ENCODE results near the gene TUBGCP6. TPM values are rescaled to one million over a fixed set of nuclear protein-coding genes. Genes with fewer than 3 reads are reported as not detected.

TUBGCP6 gene
- polyA plus RNA-seq, 3 donors, result 3.7 to 72.8 (median 4.3) TPM

DNA sequence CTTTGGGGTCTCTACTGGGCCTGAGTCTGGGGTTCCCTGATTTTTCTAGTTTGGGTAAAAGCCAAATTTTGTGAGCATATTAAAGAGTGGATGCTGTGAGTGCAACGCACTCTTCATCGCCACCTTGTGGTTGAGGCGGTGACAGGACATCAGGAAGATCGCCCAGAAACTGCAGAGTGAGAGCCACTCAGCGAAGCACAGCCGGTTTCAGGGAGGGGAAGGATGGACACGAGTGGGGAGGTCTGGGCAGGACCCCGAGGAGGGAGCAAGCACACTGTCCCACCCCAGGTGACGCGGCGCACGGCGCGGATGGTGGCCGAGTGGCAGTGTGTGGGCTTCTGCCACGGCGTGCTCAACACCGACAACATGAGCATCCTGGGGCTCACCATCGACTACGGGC is 34.9 kb downstream of the TUBGCP6 start:
- peaks cover 65 to 87% of the 10 kb centered on the region in 2 donors for H3K36me3 Mint-ChIP-seq
- intact Hi-C loops (cut with micrococcal nuclease), result loop anchor here (1.0 to 10.0 kb wide), 3 partner anchors 38 to 285 kb away; partner anchors contain the start of gene PANX2 (in 1 of the 2)

DNA sequence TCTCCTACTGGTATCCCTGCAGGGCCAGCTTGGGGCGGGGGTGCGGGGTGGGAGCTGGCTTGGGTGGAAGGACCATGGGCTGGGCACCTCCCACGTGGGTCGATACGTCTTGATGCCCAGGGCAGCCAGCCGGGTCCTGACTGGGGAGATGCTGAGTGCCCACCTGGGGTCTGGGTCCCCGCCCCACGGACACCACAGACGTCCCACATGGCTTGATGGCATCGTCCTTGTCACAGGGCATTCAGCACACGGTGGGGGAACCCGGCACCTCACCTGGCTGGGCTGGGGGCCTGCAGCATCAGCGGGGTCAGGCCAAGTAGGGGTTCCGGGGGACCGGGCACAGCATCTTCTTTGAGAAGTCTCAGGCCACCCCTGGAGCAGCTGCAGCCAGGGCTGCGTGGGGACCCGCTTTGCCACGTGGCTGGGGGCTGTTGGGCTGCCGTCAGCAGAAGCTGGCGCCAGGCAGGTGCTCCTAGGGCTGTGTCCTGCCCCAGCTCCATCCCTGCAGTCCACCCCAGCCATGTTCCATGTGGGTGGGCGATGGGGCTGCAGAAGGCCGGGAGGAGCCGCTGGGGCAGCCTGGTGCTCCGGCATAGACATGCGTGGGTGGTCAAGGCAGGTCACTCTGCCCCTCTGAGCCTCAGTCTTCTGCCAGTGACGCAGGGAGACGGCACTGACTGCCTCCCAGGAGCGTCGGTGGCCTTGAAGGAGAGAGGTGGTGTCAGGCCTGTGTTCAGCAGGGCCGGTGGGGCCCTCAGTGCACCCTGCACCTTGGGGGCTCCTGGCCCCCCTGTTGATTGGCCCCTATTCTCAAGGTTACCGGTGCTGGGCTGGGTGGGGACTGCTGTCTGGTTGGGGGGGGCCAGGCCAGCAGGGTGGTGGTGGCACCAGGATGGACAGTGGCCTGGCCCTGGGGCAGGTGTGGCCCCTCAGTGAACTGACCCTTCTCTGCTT is 35.6 kb downstream of the TUBGCP6 start:
- DNase-seq, result no peak
- Mint-ChIP-seq H3K27me3 (ENCODE audit: low read depth in 3 of 3) (no peaks in the 10 kb centered on the region), H3K4me3 (no peak overlapping the region), H3K9me3 (no peaks in the 10 kb centered on the region), H3K27ac (peak overlapping the region in 2 of 7 donors; percentile 37 to 79), H3K4me1 (peaks cover 35% of the 10 kb centered on the region), H3K36me3 (peaks cover 64 to 80% of the 10 kb centered on the region in 2 donors)
- Histone ChIP-seq H3K79me2 (ENCODE audit: insufficient read depth, low read length) (peaks cover 75% of the 10 kb centered on the region), H3K9ac (ENCODE audit: insufficient read depth, low read length, poor library complexity, severe bottlenecking) (no peak overlapping the region), H3K36me3 (replicated peaks in 1 of 2; ENCODE audit: control insufficient read depth in 1 of 2, insufficient read depth in 2 of 2, low read length in 2 of 2) (peaks cover 63 to 77% of the 10 kb centered on the region in 2 donors), H4K20me1 (ENCODE audit: insufficient read depth, low read length) (peaks cover 90% of the 10 kb centered on the region), H3K27me3 (ENCODE audit: control insufficient read depth in 2 of 2, insufficient read depth in 2 of 2, low read length in 2 of 2) (no peaks in the 10 kb centered on the region), H2AFZ (ENCODE audit: insufficient read depth, low read depth, low read length, poor library complexity, severe bottlenecking) (no peak overlapping the region), H3K4me1 (ENCODE audit: control insufficient read depth in 1 of 2, insufficient read depth in 2 of 2, low read length in 2 of 2) (peaks cover 34 to 40% of the 10 kb centered on the region in 2 donors), H3K27ac (ENCODE audit: low read depth in 1 of 2, low read length in 2 of 2) (no peak overlapping the region), H3K9me3 (replicated peaks in 1 of 2; ENCODE audit: control insufficient read depth in 1 of 2, insufficient read depth in 1 of 2, low read length in 2 of 2) (no peaks in the 10 kb centered on the region), H3K4me2 (replicated peaks; ENCODE audit: extremely low read depth, low read length, poor library complexity, severe bottlenecking) (no peak overlapping the region), H3K4me3 (replicated peaks in 1 of 3; ENCODE audit: low read depth in 2 of 3, low read length in 3 of 3) (no peak overlapping the region)
- intact Hi-C loops (cut with micrococcal nuclease), result loop anchor here (1.0 to 10.0 kb wide), 3 partner anchors 37 to 284 kb away; partner anchors contain the start of gene PANX2 (in 1 of the 2)
- TF ChIP-seq, protein P1, sequence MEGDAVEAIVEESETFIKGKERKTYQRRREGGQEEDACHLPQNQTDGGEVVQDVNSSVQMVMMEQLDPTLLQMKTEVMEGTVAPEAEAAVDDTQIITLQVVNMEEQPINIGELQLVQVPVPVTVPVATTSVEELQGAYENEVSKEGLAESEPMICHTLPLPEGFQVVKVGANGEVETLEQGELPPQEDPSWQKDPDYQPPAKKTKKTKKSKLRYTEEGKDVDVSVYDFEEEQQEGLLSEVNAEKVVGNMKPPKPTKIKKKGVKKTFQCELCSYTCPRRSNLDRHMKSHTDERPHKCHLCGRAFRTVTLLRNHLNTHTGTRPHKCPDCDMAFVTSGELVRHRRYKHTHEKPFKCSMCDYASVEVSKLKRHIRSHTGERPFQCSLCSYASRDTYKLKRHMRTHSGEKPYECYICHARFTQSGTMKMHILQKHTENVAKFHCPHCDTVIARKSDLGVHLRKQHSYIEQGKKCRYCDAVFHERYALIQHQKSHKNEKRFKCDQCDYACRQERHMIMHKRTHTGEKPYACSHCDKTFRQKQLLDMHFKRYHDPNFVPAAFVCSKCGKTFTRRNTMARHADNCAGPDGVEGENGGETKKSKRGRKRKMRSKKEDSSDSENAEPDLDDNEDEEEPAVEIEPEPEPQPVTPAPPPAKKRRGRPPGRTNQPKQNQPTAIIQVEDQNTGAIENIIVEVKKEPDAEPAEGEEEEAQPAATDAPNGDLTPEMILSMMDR (IDR thresholded peaks at IDR 0.05), result no peak
- WGBS (ENCODE audit: insufficient coverage), result 90% methylated on average over 29 of the region's 31 CpGs

More for the DNA sequence above, 34.9 kb downstream of the TUBGCP6 start:
- DNase-seq, result peak; percentile 63 to 76 (median 67)
- Mint-ChIP-seq H3K9me3 (no peaks in the 10 kb centered on the region), H3K27me3 (ENCODE audit: low read depth in 3 of 3) (no peaks in the 10 kb centered on the region), H3K27ac (peak overlapping the region in 2 of 7 donors; percentile 37 to 79), H3K4me1 (peaks cover 28% of the 10 kb centered on the region), H3K4me3 (no peak overlapping the region)
- no peaks in the 10 kb centered on the region for H3K9me3 ChIP-seq (replicated peaks in 1 of 2; ENCODE audit: control insufficient read depth in 1 of 2, insufficient read depth in 1 of 2, low read length in 2 of 2)
- H3K4me1 ChIP-seq (ENCODE audit: control insufficient read depth in 1 of 2, insufficient read depth in 2 of 2, low read length in 2 of 2), result peaks cover 27 to 34% of the 10 kb centered on the region in 2 donors
- TF ChIP-seq, protein P1 (IDR thresholded peaks at IDR 0.05), result peak; percentile 82
- no peaks in the 10 kb centered on the region for H3K27me3 ChIP-seq (ENCODE audit: control insufficient read depth in 2 of 2, insufficient read depth in 2 of 2, low read length in 2 of 2)
- H3K9ac ChIP-seq (ENCODE audit: insufficient read depth, low read length, poor library complexity, severe bottlenecking), result no peak overlapping the region
- H3K79me2 ChIP-seq (ENCODE audit: insufficient read depth, low read length), result peaks cover 77% of the 10 kb centered on the region
- no peak overlapping the region for H2AFZ ChIP-seq (ENCODE audit: insufficient read depth, low read depth, low read length, poor library complexity, severe bottlenecking)
- no peak overlapping the region for H3K27ac ChIP-seq (ENCODE audit: low read depth in 1 of 2, low read length in 2 of 2)
- H3K36me3 ChIP-seq (replicated peaks in 1 of 2; ENCODE audit: control insufficient read depth in 1 of 2, insufficient read depth in 2 of 2, low read length in 2 of 2), result peaks cover 69 to 83% of the 10 kb centered on the region in 2 donors
- WGBS (ENCODE audit: insufficient coverage), result 65% methylated on average over 20 of the region's 20 CpGs
- H3K4me3 ChIP-seq (replicated peaks in 1 of 3; ENCODE audit: low read depth in 2 of 3, low read length in 3 of 3), result no peak overlapping the region
- H3K4me2 ChIP-seq (replicated peaks; ENCODE audit: extremely low read depth, low read length, poor library complexity, severe bottlenecking), result no peak overlapping the region
- peaks cover 97% of the 10 kb centered on the region for H4K20me1 ChIP-seq (ENCODE audit: insufficient read depth, low read length)

Measured in CD14-positive monocyte (primary cell).